ENCODE measurements around the gene TSPAN10. TPM values are rescaled to one million over a fixed set of nuclear protein-coding genes. Genes with fewer than 3 reads are reported as not detected.

Gene TSPAN10
- total RNA-seq, 1 experiment from 2014 or later, result 1.2 TPM

DNA sequence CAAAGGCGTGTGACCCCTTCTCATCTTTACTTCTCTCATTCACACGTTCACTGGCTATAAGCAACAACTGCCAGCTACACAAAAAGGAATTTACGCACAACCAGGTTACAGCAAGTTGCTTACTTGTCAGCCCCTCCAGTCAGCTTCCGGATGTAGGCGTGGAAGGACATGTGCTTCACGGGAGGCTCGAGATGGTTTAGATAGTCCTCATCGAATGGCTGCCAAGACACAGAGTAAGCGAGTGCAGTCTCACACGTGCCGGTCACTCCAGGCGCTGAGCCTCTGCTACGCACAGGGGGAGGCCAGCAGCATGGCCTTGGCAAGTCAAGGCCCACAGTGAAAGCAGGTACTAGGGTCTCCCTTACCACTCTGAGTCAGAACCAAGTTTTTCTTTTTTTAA is 28.4 kb upstream of the TSPAN10 start:
- Histone ChIP-seq H3K56ac (ENCODE audit: insufficient read length, low read depth, low read length) (no peak overlapping the region), H2BK20ac (ENCODE audit: low read depth, low read length, poor library complexity, severe bottlenecking) (no peak overlapping the region), H3K79me2 (ENCODE audit: insufficient read depth, low read length) (no peaks in the 10 kb centered on the region), H2AFZ (ENCODE audit: low read length) (no peak overlapping the region), H3K14ac (ENCODE audit: insufficient read depth, low read length) (no peak overlapping the region), H3K18ac (ENCODE audit: insufficient read length, low read depth, low read length) (no peak overlapping the region), H3K4me2 (ENCODE audit: insufficient read depth, insufficient read length, low read length) (no peak overlapping the region), H4K8ac (replicated peaks; ENCODE audit: insufficient read length, low read depth, low read length) (no peak overlapping the region), H2BK120ac (ENCODE audit: low read depth, low read length, poor library complexity, severe bottlenecking) (no peak overlapping the region), H2BK15ac (ENCODE audit: low read depth, low read length) (no peak overlapping the region), H2BK12ac (ENCODE audit: insufficient read length, low read depth, low read length) (no peak overlapping the region), H3K79me1 (ENCODE audit: insufficient read depth, low read depth, low read length, poor library complexity, severe bottlenecking) (peaks cover 3% of the 10 kb centered on the region), H3K4ac (ENCODE audit: low read depth, low read length) (no peak overlapping the region), H2AK5ac (ENCODE audit: insufficient read length, low read length) (no peak overlapping the region), H3K9me3 (ENCODE audit: control insufficient read depth, low read depth, low read length) (no peaks in the 10 kb centered on the region), H3K4me1 (ENCODE audit: insufficient read depth, low read length) (no peaks in the 10 kb centered on the region), H3K27ac (ENCODE audit: insufficient read length, low read depth, low read length) (no peak overlapping the region), H3T11ph (ENCODE audit: low read length) (no peak overlapping the region), H3K23me2 (ENCODE audit: insufficient read length, low read depth, low read length, poor library complexity, severe bottlenecking) (no peaks in the 10 kb centered on the region), H3K23ac (ENCODE audit: insufficient read length, low read depth, low read length) (no peak overlapping the region), H3K9ac (ENCODE audit: extremely low read depth, insufficient read length, low read length) (no peak overlapping the region), H4K5ac (ENCODE audit: insufficient read length, low read depth, low read length) (no peak overlapping the region), H3K27me3 (ENCODE audit: insufficient read depth, low read length) (no peaks in the 10 kb centered on the region), H2BK5ac (ENCODE audit: insufficient read length, low read length) (no peak overlapping the region), H4K91ac (ENCODE audit: insufficient read length, low read depth, low read length) (no peak overlapping the region), H4K20me1 (ENCODE audit: control insufficient read depth, insufficient read depth, insufficient read length) (no peaks in the 10 kb centered on the region)
- no peaks in the 10 kb centered on the region for H3K27me3 Mint-ChIP-seq (ENCODE audit: low read depth)
- no peak overlapping the region for H3K27ac Mint-ChIP-seq
- no peak overlapping the region for H3K4me3 Mint-ChIP-seq
- peaks cover 28 to 80% (median 69%) of the 10 kb centered on the region in 3 experiments; a peak in 6 of 7 replicates for H3K36me3 Mint-ChIP-seq (ENCODE audit: insufficient read depth in 1 of 3, low read depth in 3 of 3)
- TF ChIP-seq CTCF (conservative IDR thresholded peaks at IDR 0.05), result no peak
- no peaks in the 10 kb centered on the region for H3K9me3 Mint-ChIP-seq
- no peak for DNase-seq
- no peaks in the 10 kb centered on the region for H3K4me1 Mint-ChIP-seq
- WGBS (ENCODE audit: extremely low coverage, insufficient read length, low lambda C conversion rate), result no CpG with 5 or more reads among the region's 13 CpGs

Measured in H9 (cell line).